K562 (cell line): Measurements from ENCODE around the gene MLXIPL. TPM values are rescaled to one million over a fixed set of nuclear protein-coding genes. Genes with fewer than 3 reads are reported as not detected.
A peak's percentile ranks its signal among the peaks of the same experiment; 100 is the strongest.

Experiments used
- ATF3 ChIP-seq, 2 experiments: fragments of 450-650 bp in 1 of 2; sonication (generic) in 1 of 2; formaldehyde crosslinking in 1 of 2; IDR thresholded peaks in 1 of 2; conservative IDR thresholded peaks in 1 of 2; 2 replicates each; pipeline versions ENCODE4 v1.6.1 to v1.8.1; 2016 to 2023; ENCODE audit warnings: mild to moderate bottlenecking in 2 of 2, moderate library complexity in 2 of 2, inconsistent platforms in 1 of 2, missing genetic modification reagents in 1 of 2
- CHD1 ChIP-seq: fragments of 200-600 bp; sonication (generic); IDR thresholded peaks from one replicate; pipeline ENCODE4 v1.6.1; 2012; ENCODE audit warnings: mild to moderate bottlenecking, moderate library complexity, low read length, inconsistent platforms
- DDX20 ChIP-seq: fragments of 450-650 bp; IDR thresholded peaks from 2 replicates; pipeline ENCODE4 v1.6.1; 2016; ENCODE audit warnings: missing genetic modification characterization, low read depth, mild to moderate bottlenecking, missing compliant biosample characterization, moderate library complexity
- DIDO1 ChIP-seq: fragments of 450-650 bp; IDR thresholded peaks from 2 replicates; pipeline ENCODE4 v1.6.1; 2016; ENCODE audit warnings: low read depth, missing biosample characterization, missing genetic modification characterization
- FOXJ2 ChIP-seq: fragments of 200-800 bp; sonication (Bioruptor generic); IDR thresholded peaks from 2 replicates; pipeline ENCODE4 v1.6.1; 2016; ENCODE audit warnings: missing genetic modification characterization, missing compliant biosample characterization
- HBP1 ChIP-seq: fragments of 450-650 bp; formaldehyde crosslinking; IDR thresholded peaks from 2 replicates; pipeline ENCODE4 v1.4.0; 2022; ENCODE audit warnings: missing genetic modification characterization
- HDAC1 ChIP-seq, 2 experiments: fragments of 450-650 bp; IDR thresholded peaks; 2 replicates each; pipeline ENCODE4 v1.6.1; 2016 to 2017; ENCODE audit warnings: inconsistent platforms in 1 of 2, mild to moderate bottlenecking in 1 of 2, moderate library complexity in 1 of 2
- HDAC2 ChIP-seq: fragments of 450-650 bp; IDR thresholded peaks from 2 replicates; pipeline ENCODE4 v1.6.1; 2016; ENCODE audit warnings: mild to moderate bottlenecking
- KLF10 ChIP-seq: fragments of 250-450 bp; sonication (Bioruptor Pico); IDR thresholded peaks from 2 replicates; pipeline ENCODE4 v1.6.1; 2021; ENCODE audit warnings: matching md5 sums
- MYC ChIP-seq, 2 experiments: fragments of 250-450 bp in 1 of 2; sonication (Bioruptor Pico) in 1 of 2; IDR thresholded peaks; 2 replicates each; pipeline versions ENCODE4 v1.5.1 to v1.6.1; 2012 to 2021; ENCODE audit warnings: low read depth in 2 of 2, borderline replicate concordance in 1 of 2, improper control_type of control experiment in 1 of 2, low read length in 1 of 2, mild to moderate bottlenecking in 1 of 2, moderate library complexity in 1 of 2
- PRPF4 ChIP-seq: fragments of 200-400 bp; formaldehyde crosslinking; IDR thresholded peaks from one replicate; pipeline ENCODE4 v1.6.1; 2017; ENCODE audit warnings: low read length, low read depth, mild to moderate bottlenecking; ENCODE audit not compliant: insufficient read depth, poor library complexity, severe bottlenecking
- RHOXF2B ChIP-seq: fragments of 250-450 bp; sonication (Bioruptor Pico); conservative IDR thresholded peaks from 2 replicates; pipeline ENCODE4 v1.5.1; 2021
- TFAP4 ChIP-seq: sonication (generic); formaldehyde crosslinking; IDR thresholded peaks from 2 replicates; pipeline ENCODE4 v1.8.0; 2022; ENCODE audit warnings: missing genetic modification reagents, mild to moderate bottlenecking, moderate library complexity, borderline replicate concordance
- TGIF2 ChIP-seq: sonication (generic); formaldehyde crosslinking; IDR thresholded peaks from 2 replicates; pipeline ENCODE4 v1.8.1; 2022; ENCODE audit warnings: mild to moderate bottlenecking, missing genetic modification reagents, moderate library complexity
- WHSC1 ChIP-seq: IDR thresholded peaks from one replicate; pipeline ENCODE4 v1.6.1; 2012; ENCODE audit warnings: low read length, control low read depth, inconsistent platforms
- XRCC5 ChIP-seq: fragments of 200-400 bp; formaldehyde crosslinking; IDR thresholded peaks from 2 replicates; pipeline ENCODE4 v1.6.1; 2017; ENCODE audit warnings: low read depth, mild to moderate bottlenecking, low read length
- ZBTB34 ChIP-seq: fragments of 250-450 bp; sonication (Bioruptor Pico); IDR thresholded peaks from 2 replicates; pipeline ENCODE4 v1.8.0; 2021; ENCODE audit warnings: mild to moderate bottlenecking, moderate library complexity
- ZNF121 ChIP-seq: sonication (generic); formaldehyde crosslinking; conservative IDR thresholded peaks from 2 replicates; pipeline ENCODE4 v1.8.0; 2022; ENCODE audit warnings: missing genetic modification reagents
- ZNF395 ChIP-seq: fragments of 200-800 bp; sonication (Bioruptor generic); IDR thresholded peaks from 2 replicates; pipeline ENCODE4 v1.6.1; 2017; ENCODE audit warnings: missing genetic modification characterization, missing compliant biosample characterization
- ZNF444 ChIP-seq: fragments of 250-450 bp; sonication (Bioruptor Pico); IDR thresholded peaks from 2 replicates; pipeline ENCODE4 v1.4.0; 2020; ENCODE audit warnings: mild to moderate bottlenecking, moderate library complexity
- ZNF764 ChIP-seq: fragments of 250-450 bp; sonication (Bioruptor Pico); IDR thresholded peaks from 2 replicates; pipeline ENCODE4 v1.4.0; 2020; ENCODE audit warnings: low read depth, mild to moderate bottlenecking, moderate library complexity
- polyA plus RNA-seq, 8 experiments: library from polyadenylated mRNA; depleted of rRNA in 4 of 8; stranded (reverse) in 5 of 8; unstranded in 3 of 8; fragments of >200 nt; fragmentation: Nextera tagmentation in 2 of 8; fragmentation: Illumina TruSeq in 1 of 8; extraction: Ambion mirVana in 2 of 8; extraction: Trizol in 1 of 8; gene quantifications; 2 replicates each; pipeline versions ENCODE4 v1.2.1 to v1.2.3, GENCODE V29; 2011 to 2014; ENCODE audit warnings: inconsistent platforms in 1 of 8, missing spikeins in 1 of 8
- total RNA-seq, 7 experiments: library from RNA; depleted of rRNA in 6 of 7; stranded (reverse); fragments of >200 nt in 6 of 7; fragmentation: Illumina TruSeq in 2 of 7; extraction: Trizol in 2 of 7; gene quantifications; 2 replicates each; pipeline versions ENCODE4 v1.2.1 to v1.2.3, GENCODE V29; 2011 to 2021; ENCODE audit warnings: low replicate concordance in 1 of 7

MLXIPL gene
- total and polyA plus RNA-seq, 9 of the 15 experiments (the other 6 are each of a cell fraction or from before 2014, with no cell fraction given): 0.11 to 18.4 (median 1.4) TPM

GRCh38 chr7:73577627-73578341 lies 46.5 kb downstream of the MLXIPL start (continued):
- no peak for TF ChIP-seq HDAC1 (IDR thresholded peaks at IDR 0.05)
- TF ChIP-seq MYC (IDR thresholded peaks at IDR 0.05; ENCODE audit: low read depth, low read length): no peak
- TF ChIP-seq MYC (CRISPR knock-in tag; IDR thresholded peaks at IDR 0.05; ENCODE audit: borderline replicate concordance, low read depth): peak; percentile 48; the same call in 1 of the 2 replicates
- no peak for TF ChIP-seq ZNF764 (CRISPR knock-in tag)
- no peak for TF ChIP-seq DIDO1 (tag)
- TF ChIP-seq DDX20 (tag): no peak
- TF ChIP-seq ZNF444 (CRISPR knock-in tag): no peak
- TF ChIP-seq CHD1: peak; percentile 85
- TF ChIP-seq ZNF121 (CRISPR knock-in tag): peak; percentile 75
- no peak for TF ChIP-seq ZBTB34 (CRISPR knock-in tag)
- TF ChIP-seq TGIF2 (CRISPR knock-in tag): no peak
- TF ChIP-seq XRCC5: no peak
- TF ChIP-seq FOXJ2 (tag): 0 out of 2 replicates have a peak, but pooled peaks have one; percentile 30
- TF ChIP-seq KLF10 (CRISPR knock-in tag): no peak
- no peak for TF ChIP-seq HBP1 (CRISPR knock-in tag)
- TF ChIP-seq RHOXF2B: no peak
- no peak for TF ChIP-seq ATF3 (IDR thresholded peaks at IDR 0.05)
- TF ChIP-seq ATF3 (CRISPR knock-in tag; conservative IDR thresholded peaks at IDR 0.05): no peak; the same call in 1 of the 2 replicates
- TF ChIP-seq HDAC2: no peak
- TF ChIP-seq ZNF395 (CRISPR knock-in tag): 0 out of 2 replicates have a peak, but pooled peaks have one; percentile 20
- no peak for TF ChIP-seq PRPF4
- no peak for TF ChIP-seq TFAP4 (CRISPR knock-in tag)
- no peak for TF ChIP-seq WHSC1
